Amniotic stem cell (primary cell): ENCODE results near the gene CENPT.
"Not testable (repeated sequence)": the region's sequence is repeated elsewhere in the genome, so short reads cannot be mapped to it uniquely, and the experiment has no call there.

Source experiments
- DNase-seq: peaks from one replicate; lab custom pipeline; 2025; lab: John Stamatoyannopoulos, UW

CENPT gene

GRCh38 chr16:67846063-67846319 is 1.5 kb downstream of the CENPT start:
- DNase-seq = no peak

GRCh38 chr16:67845291-67846062 is 2.0 kb downstream of the CENPT start:
- DNase-seq = no peak

GRCh38 chr16:67844497-67844896 is 3.0 kb downstream of the CENPT start:
- no peak for DNase-seq

DNA sequence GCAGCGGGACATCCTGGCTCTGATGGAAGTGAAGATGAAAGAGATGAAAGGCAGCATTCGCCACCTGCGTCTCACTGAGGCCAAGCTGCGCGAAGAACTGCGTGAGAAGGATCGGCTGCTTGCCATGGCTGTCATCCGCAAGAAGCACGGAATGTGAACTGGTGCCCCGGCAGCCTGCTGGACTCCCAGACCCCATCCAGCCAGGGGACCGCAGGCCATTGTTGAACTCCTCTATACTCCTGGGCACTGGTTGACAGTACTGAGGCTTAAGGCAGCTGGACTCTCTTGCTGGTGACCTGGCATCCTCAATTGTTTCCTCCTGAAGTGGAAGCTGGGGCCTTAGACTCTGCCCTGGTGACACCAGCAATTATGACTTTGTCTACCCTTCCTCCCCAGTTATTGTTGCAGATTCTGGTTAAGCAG is 4.1 kb downstream of the CENPT start:
- no peak for DNase-seq

DNA sequence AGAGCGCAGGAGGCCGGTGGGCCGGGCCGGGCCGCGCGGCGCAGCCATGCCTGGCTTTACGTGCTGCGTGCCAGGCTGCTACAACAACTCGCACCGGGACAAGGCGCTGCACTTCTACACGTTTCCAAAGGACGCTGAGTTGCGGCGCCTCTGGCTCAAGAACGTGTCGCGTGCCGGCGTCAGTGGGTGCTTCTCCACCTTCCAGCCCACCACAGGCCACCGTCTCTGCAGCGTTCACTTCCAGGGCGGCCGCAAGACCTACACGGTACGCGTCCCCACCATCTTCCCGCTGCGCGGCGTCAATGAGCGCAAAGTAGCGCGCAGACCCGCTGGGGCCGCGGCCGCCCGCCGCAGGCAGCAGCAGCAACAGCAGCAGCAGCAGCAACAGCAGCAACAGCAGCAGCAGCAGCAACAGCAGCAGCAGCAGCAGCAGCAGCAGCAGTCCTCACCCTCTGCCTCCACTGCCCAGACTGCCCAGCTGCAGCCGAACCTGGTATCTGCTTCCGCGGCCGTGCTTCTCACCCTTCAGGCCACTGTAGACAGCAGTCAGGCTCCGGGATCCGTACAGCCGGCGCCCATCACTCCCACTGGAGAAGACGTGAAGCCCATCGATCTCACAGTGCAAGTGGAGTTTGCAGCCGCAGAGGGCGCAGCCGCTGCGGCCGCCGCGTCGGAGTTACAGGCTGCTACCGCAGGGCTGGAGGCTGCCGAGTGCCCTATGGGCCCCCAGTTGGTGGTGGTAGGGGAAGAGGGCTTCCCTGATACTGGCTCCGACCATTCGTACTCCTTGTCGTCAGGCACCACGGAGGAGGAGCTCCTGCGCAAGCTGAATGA is 4.8 kb downstream of the CENPT start:
- no peak for DNase-seq

GRCh38 chr16:67841816-67842508 is 5.5 kb downstream of the CENPT start, which contains the start of gene THAP11:
Gene THAP11 (plus strand): TSS chr16:67842320. CDS start chr16:67842555, 235 bp downstream.
- DNase-seq = peak; percentile 91

- DNase-seq = no peak
Observed at GRCh38 chr16:67841198-67841815, 6.2 kb downstream of the CENPT start.

DNA sequence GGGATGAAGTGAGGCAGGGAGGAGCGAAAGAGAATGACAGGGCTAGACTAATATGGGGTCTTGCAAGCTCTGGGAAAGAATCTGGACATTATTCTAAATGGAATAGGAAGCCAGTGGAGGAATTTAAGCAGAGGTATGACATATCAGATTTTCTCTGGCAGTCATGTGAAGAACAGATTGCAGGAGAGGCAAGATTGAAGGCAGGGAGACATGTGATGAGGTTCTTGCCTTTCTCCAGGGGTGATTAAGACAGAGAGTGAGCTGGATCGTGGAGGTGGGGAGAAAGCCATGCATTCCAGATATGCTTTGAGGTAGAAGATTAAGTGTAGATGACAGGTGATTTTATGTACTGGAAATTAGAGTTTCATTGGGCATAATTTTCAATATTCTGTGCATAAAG is 9.7 kb downstream of the CENPT start:
- DNase-seq = no peak

- DNase-seq = not testable (repeated sequence)
Observed at GRCh38 chr16:67837190-67837589, 10.3 kb downstream of the CENPT start.

DNA sequence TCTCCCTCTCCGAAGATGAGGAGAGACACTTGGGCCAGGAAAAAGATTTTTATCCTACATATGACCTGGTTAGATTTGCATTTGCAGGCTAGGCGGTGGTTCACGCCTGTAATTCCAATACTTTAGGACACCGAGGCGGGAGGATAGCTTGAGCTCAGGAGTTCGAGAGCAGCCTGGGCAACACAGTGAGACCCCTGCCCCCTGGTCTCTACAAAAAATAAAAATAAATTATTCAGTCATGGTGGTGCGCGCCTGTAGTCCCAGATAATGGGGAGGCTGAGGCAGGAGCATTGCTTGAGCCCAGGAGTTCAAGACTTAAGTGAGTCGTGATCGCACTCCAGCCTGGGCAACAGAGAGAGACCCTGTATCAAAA is 13.3 kb downstream of the CENPT start:
- no peak for DNase-seq

DNA sequence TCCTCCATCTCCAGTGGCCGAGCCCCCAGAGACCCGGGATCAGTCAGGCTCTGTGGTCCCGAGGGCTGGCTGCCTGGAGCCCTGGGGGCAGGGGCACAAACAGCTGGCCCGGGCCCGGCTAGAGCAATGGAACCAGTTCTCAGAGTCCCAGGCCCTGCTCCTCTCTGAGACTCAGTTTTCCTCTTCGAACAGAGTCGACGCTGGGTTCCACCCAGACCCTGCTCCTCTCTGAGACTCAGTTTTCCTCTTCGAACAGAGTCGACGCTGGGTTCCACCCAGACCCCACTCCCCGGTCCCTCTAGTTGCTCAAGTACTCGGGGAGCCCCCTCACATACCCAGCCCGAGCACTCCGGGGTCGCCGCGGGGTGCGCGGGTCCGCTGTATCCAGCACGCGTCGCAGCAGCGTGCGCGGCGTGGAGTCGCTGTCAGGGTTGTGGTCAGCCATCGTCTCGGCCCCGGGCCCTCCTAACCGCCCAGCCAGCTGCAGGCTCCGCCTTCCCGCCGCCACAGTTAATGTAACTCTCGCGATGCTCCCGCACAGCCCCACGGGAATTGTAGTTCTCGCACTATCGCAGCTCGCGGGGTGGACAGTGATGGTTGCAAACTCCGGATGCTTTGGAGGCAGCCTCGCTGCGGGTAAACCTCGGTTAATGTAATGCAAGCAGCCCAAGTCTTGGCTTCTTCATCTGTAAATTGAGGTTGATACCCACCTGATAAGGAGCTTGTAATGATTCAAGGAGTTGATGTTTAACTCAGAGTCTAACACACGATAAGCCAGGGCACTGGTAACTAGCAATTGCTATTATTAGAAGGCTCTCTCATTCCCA is 13.9 kb downstream of the CENPT start:
- DNase-seq = peak; percentile 90

DNA sequence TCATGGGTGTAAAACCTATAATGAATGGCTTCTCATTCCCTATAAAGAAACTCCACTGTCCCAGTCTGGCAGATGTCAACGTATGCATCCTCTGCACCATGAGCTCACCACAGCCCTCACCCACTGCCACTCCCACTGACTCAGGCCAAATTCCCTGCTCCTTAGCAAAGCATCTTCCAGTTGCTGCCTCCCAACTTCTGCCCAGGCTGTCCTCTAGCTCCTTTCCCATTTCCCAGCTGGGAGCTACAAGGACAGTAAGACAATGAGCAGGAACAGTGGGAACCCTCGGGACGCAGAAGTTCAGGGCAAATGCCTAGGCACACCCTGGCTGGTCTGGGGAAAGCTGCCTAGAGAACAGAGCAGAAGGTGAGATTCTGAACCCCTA is 14.5 kb downstream of the CENPT start:
- DNase-seq = peak; percentile 57

GRCh38 chr16:67828651-67829050 is 18.8 kb downstream of the CENPT start:
- DNase-seq = no peak

GRCh38 chr16:67825906-67826305 is 21.6 kb downstream of the CENPT start:
- no peak for DNase-seq

- no peak for DNase-seq
Observed at GRCh38 chr16:67825119-67825518, 22.4 kb downstream of the CENPT start.

DNA sequence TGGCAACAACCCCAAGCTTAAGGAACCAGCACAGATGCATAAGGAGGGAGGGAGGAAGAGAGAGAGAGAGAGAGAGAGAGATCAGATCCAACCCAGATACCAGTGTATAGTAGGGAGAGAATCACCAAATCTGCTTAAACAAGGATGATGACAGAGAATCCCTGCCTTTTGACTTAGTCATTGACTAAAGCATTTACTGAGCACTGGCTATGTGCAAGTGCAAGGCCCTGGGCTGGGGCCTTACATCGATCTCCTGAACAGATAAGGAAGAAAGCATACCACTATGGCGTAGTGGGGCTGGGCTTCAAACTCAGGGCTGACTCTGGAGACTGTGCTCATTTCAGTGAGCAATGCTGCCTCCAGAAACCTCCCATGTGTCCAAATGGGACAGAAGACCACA is 25.0 kb downstream of the CENPT start:
- DNase-seq = no peak

- DNase-seq = no peak
Observed at GRCh38 chr16:67820608-67821259, 26.8 kb downstream of the CENPT start.

DNA sequence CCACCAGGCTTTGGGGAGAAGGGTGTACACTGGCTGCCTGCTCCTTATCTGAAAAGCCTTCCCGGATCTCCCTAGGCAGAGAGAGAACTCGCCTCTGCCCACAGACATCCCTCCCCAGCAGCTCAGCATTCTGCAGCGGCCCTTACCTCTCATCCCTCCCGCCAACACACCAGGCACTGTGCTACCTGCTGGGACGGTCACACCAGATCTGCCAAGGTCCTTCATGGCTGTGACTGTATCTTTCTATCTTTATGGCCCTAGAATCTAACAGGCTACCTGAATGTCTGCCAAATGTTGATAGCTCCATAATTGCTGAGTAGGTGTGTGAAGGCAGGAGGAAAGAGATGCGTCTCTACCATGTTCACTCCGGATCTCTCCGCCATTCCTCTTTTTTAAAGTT is 32.9 kb downstream of the CENPT start:
- DNase-seq = no peak

DNA sequence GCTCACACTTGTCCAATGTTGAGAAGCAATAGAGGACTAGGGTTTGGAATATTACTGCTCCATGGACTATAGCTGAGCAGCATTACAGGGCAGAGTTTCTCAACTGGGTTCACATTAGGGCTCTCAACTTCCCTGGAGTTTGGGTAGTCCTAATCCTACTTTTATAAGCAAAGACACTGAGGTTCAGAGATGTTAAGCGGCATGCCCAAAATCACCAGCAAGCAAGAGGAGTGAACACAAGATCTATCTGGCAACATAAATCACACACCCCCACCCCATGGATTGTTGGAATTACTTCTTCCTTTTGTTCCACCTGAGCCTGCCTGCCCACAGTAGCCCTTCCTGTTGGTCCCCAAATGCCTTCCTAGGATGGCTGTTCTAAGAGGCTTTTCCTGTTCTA is 35.6 kb downstream of the CENPT start:
- no peak for DNase-seq

GRCh38 chr16:67807148-67807682 is 40.3 kb downstream of the CENPT start:
- no peak for DNase-seq
